ENCODE results near the gene UBD.

GRCh38 chr6:29506446-29507067, 53.0 kb downstream of the UBD start:
- TF ChIP-seq CEBPB (IDR thresholded peaks at IDR 0.05) (no peak), CTCF (IDR thresholded peaks at IDR 0.05) (no peak), POLR2A (IDR thresholded peaks at IDR 0.05; ENCODE audit: low read length) (no peak)

All from A549 (cell line).